Parathyroid adenoma (tissue), 2 donors: ENCODE measurements around the gene PAX5.

Experiments used
- H2AFZ ChIP-seq: fragments of 300-600 bp; sonication (generic); one replicate; pipeline ENCODE4 v1.7.0; 2017; ENCODE audit warnings: antibody characterized with exemption, mild to moderate bottlenecking
- H3K27ac ChIP-seq: fragments of 300-600 bp; sonication (generic); one replicate; pipeline ENCODE4 v1.7.0; 2017
- H3K27me3 ChIP-seq: fragments of 300-600 bp; sonication (generic); one replicate; pipeline ENCODE4 v1.7.0; 2017; ENCODE audit warnings: low read length; ENCODE audit not compliant: control insufficient read depth, insufficient read depth
- H3K36me3 ChIP-seq: fragments of 300-600 bp; sonication (generic); one replicate; pipeline ENCODE4 v1.7.0; 2017; ENCODE audit warnings: low read length; ENCODE audit not compliant: control insufficient read depth, insufficient read depth
- H3K4me1 ChIP-seq: fragments of 300-600 bp; sonication (generic); one replicate; pipeline ENCODE4 v1.7.0; 2017; ENCODE audit warnings: control low read depth
- H3K4me2 ChIP-seq: fragments of 300-600 bp; sonication (generic); one replicate; pipeline ENCODE4 v1.7.0; 2017; ENCODE audit warnings: low read length
- H3K4me3 ChIP-seq: fragments of 300-600 bp; sonication (generic); one replicate; pipeline ENCODE4 v1.7.0; 2017; ENCODE audit warnings: low read depth, low read length
- H3K79me2 ChIP-seq: fragments of 300-600 bp; sonication (generic); one replicate; pipeline ENCODE4 v1.7.0; 2017; ENCODE audit warnings: control low read depth
- H3K9ac ChIP-seq: fragments of 300-600 bp; sonication (generic); one replicate; pipeline ENCODE4 v1.7.0; 2017; ENCODE audit warnings: mild to moderate bottlenecking
- H3K9me3 ChIP-seq: fragments of 300-600 bp; sonication (generic); one replicate; pipeline ENCODE4 v1.7.0; 2017; ENCODE audit warnings: low read length; ENCODE audit not compliant: control insufficient read depth
- TF ChIP-seq, protein P1 (sequence below): fragments of 300-600 bp; sonication (generic); IDR thresholded peaks from one replicate; pipeline ENCODE4 v1.7.0; 2017; ENCODE audit warnings: antibody characterized with exemption, mild to moderate bottlenecking
- donor health status: primary hyperparathyroidism.

The PAX5 gene

DNA sequence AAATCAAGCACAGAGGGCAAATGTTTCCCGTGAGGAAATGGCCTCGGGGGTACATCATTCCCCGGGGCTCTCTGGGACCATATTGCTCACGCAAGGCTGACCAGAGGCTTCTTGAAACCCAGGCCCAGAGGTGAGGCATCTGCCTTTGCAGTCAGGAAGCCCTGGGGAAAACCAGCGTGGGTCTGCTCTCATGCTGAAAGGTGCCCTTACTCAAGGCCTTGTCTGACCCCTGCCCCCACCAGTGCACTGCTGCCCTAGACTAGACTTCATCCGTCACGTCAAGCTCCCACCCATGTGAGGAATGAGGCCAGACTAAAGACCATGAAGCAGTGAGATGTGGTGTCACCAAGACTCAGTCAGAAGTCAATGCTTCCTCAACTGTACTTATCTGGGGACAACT lies 66.1 kb downstream of the PAX5 start:
- Histone ChIP-seq H3K4me3 (no peak overlapping the region), H3K79me2 (no peaks in the 10 kb centered on the region), H3K9me3 (no peaks in the 10 kb centered on the region), H3K4me1 (no peaks in the 10 kb centered on the region), H2AFZ (no peak overlapping the region), H3K36me3 (no peaks in the 10 kb centered on the region), H3K27me3 (no peaks in the 10 kb centered on the region), H3K4me2 (no peak overlapping the region), H3K27ac (no peak overlapping the region), H3K9ac (no peak overlapping the region)
- TF ChIP-seq, protein P1, sequence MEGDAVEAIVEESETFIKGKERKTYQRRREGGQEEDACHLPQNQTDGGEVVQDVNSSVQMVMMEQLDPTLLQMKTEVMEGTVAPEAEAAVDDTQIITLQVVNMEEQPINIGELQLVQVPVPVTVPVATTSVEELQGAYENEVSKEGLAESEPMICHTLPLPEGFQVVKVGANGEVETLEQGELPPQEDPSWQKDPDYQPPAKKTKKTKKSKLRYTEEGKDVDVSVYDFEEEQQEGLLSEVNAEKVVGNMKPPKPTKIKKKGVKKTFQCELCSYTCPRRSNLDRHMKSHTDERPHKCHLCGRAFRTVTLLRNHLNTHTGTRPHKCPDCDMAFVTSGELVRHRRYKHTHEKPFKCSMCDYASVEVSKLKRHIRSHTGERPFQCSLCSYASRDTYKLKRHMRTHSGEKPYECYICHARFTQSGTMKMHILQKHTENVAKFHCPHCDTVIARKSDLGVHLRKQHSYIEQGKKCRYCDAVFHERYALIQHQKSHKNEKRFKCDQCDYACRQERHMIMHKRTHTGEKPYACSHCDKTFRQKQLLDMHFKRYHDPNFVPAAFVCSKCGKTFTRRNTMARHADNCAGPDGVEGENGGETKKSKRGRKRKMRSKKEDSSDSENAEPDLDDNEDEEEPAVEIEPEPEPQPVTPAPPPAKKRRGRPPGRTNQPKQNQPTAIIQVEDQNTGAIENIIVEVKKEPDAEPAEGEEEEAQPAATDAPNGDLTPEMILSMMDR, result no peak

GRCh38 chr9:36966371-36967097 lies 67.5 kb downstream of the PAX5 start:
- no peaks in the 10 kb centered on the region for H3K27me3 ChIP-seq
- H2AFZ ChIP-seq, result no peak overlapping the region
- no peak overlapping the region for H3K9ac ChIP-seq
- H3K9me3 ChIP-seq, result no peaks in the 10 kb centered on the region
- H3K4me2 ChIP-seq, result no peak overlapping the region
- no peaks in the 10 kb centered on the region for H3K79me2 ChIP-seq
- no peak overlapping the region for H3K27ac ChIP-seq
- no peaks in the 10 kb centered on the region for H3K36me3 ChIP-seq
- no peaks in the 10 kb centered on the region for H3K4me1 ChIP-seq
- TF ChIP-seq, protein P1, result no peak
- no peak overlapping the region for H3K4me3 ChIP-seq

GRCh38 chr9:36964791-36965190 lies 69.3 kb downstream of the PAX5 start:
- H3K27me3 ChIP-seq, result no peaks in the 10 kb centered on the region
- H3K4me2 ChIP-seq, result no peak overlapping the region
- H2AFZ ChIP-seq, result no peak overlapping the region
- no peaks in the 10 kb centered on the region for H3K4me1 ChIP-seq
- H3K4me3 ChIP-seq, result no peak overlapping the region
- no peak overlapping the region for H3K27ac ChIP-seq
- H3K9me3 ChIP-seq, result no peaks in the 10 kb centered on the region
- H3K9ac ChIP-seq, result no peak overlapping the region
- H3K79me2 ChIP-seq, result no peaks in the 10 kb centered on the region
- TF ChIP-seq, protein P1, result no peak
- H3K36me3 ChIP-seq, result no peaks in the 10 kb centered on the region

DNA sequence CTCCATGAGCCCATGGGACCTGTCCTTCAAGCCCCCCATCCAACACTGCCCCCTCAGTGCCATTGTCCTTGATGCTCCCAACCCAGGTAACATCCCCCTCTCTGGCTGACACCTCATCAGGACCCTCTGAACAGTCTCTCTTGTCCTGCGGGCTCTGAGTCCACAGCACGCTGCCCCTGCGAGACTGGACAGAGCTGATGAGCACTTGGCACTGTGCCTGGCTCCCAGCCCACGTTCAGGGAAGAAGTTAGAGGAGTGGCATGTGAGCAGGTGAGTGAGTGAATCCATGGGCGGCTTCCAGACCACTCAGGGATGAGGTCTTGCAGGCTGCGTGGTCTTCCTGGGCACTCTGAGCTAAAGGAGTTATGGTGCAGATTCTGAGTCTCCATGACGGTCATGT lies 70.7 kb downstream of the PAX5 start:
- H3K27ac ChIP-seq, result no peak overlapping the region
- TF ChIP-seq, protein P1, result no peak
- no peak overlapping the region for H3K4me3 ChIP-seq
- H2AFZ ChIP-seq, result no peak overlapping the region
- H3K9ac ChIP-seq, result no peak overlapping the region
- H3K27me3 ChIP-seq, result no peaks in the 10 kb centered on the region
- no peak overlapping the region for H3K4me2 ChIP-seq
- no peaks in the 10 kb centered on the region for H3K36me3 ChIP-seq
- no peaks in the 10 kb centered on the region for H3K4me1 ChIP-seq
- no peaks in the 10 kb centered on the region for H3K79me2 ChIP-seq
- H3K9me3 ChIP-seq, result no peaks in the 10 kb centered on the region

GRCh38 chr9:36962691-36963090 lies 71.4 kb downstream of the PAX5 start:
- Histone ChIP-seq H3K36me3 (no peaks in the 10 kb centered on the region), H3K27me3 (no peaks in the 10 kb centered on the region), H3K4me1 (no peaks in the 10 kb centered on the region), H3K79me2 (no peaks in the 10 kb centered on the region), H3K27ac (no peak overlapping the region), H3K9ac (no peak overlapping the region), H3K4me3 (no peak overlapping the region), H3K9me3 (no peaks in the 10 kb centered on the region), H3K4me2 (no peak overlapping the region), H2AFZ (no peak overlapping the region)
- TF ChIP-seq, protein P1, result no peak
